Smooth muscle cell (in vitro differentiated cells): ENCODE results near the gene FBLN1. TPM values are rescaled to one million over a fixed set of nuclear protein-coding genes. Genes with fewer than 3 reads are reported as not detected.

Experiments used
- DNase-seq: peaks from one replicate; lab custom pipeline; 2025; ENCODE audit not compliant: unreplicated experiment; lab: John Stamatoyannopoulos, UW
- H2AFZ ChIP-seq: fragments of 200-600 bp; sonication (generic); 2 replicates; pipeline ENCODE4 v1.6.0; 2016; ENCODE audit warnings: antibody characterized with exemption, low read depth, mild to moderate bottlenecking
- H3F3A ChIP-seq: fragments of 200-600 bp; sonication (generic); 2 replicates; pipeline ENCODE4 v1.6.0; 2017; ENCODE audit warnings: antibody characterized with exemption, low read depth
- H3K27ac ChIP-seq: fragments of 200-600 bp; sonication (generic); 2 replicates; pipeline ENCODE4 v1.5.1; 2016; ENCODE audit warnings: low read depth, mild to moderate bottlenecking
- H3K27me3 ChIP-seq: fragments of 200-600 bp; sonication (generic); 2 replicates; pipeline ENCODE4 v1.6.1; 2016; ENCODE audit warnings: low read depth, mild to moderate bottlenecking
- H3K36me3 ChIP-seq: fragments of 200-600 bp; sonication (generic); 2 replicates; pipeline ENCODE4 v1.5.1; 2016; ENCODE audit warnings: low read depth
- H3K4me1 ChIP-seq: fragments of 200-600 bp; sonication (generic); 2 replicates; pipeline ENCODE4 v1.5.1; 2016; ENCODE audit warnings: low read depth
- H3K4me2 ChIP-seq: fragments of 200-600 bp; sonication (generic); 2 replicates; pipeline ENCODE4 v1.6.0; 2016; ENCODE audit warnings: mild to moderate bottlenecking
- H3K4me3 ChIP-seq: fragments of 200-600 bp; sonication (generic); 2 replicates; pipeline ENCODE4 v1.5.1; 2016; ENCODE audit warnings: mild to moderate bottlenecking
- H3K79me2 ChIP-seq: fragments of 200-600 bp; sonication (generic); 2 replicates; pipeline ENCODE4 v1.6.0; 2016; ENCODE audit warnings: low read depth, mild to moderate bottlenecking
- H3K9ac ChIP-seq: fragments of 200-600 bp; sonication (generic); 2 replicates; pipeline ENCODE4 v1.6.0; 2016; ENCODE audit warnings: low read depth
- H3K9me3 ChIP-seq: fragments of 200-600 bp; sonication (generic); replicated peaks from 2 replicates; pipeline ENCODE4 v1.5.1; 2016; ENCODE audit warnings: low read depth
- H4K20me1 ChIP-seq: fragments of 200-600 bp; sonication (generic); 2 replicates; pipeline ENCODE4 v1.6.0; 2016; ENCODE audit warnings: low read depth
- WGBS: methylation state at CpG from one replicate; pipeline ENCODE4 v1.1.7; 2016; ENCODE audit warnings: low lambda C conversion rate; 5-methylcytosine and 5-hydroxymethylcytosine counted together
- polyA plus RNA-seq: library from polyadenylated mRNA; unstranded; fragments of >200 nt; fragmentation: Nextera tagmentation; extraction: Ambion mirVana; gene quantifications from 2 replicates; pipeline ENCODE4 v1.2.1, GENCODE V29; 2016
- total RNA-seq: library from RNA; depleted of rRNA; stranded (reverse); fragments of >200 nt; gene quantifications from 2 replicates; pipeline ENCODE4 v1.2.3, GENCODE V29; 2014
- TF ChIP-seq, protein P1 (sequence below): fragments of 200-600 bp; sonication (generic); IDR thresholded peaks from 2 replicates; pipeline ENCODE4 v1.5.1; 2017; ENCODE audit warnings: borderline replicate concordance, mild to moderate bottlenecking, antibody characterized with exemption; ENCODE audit not compliant: insufficient read depth, poor library complexity, severe bottlenecking

FBLN1 gene
- total and polyA plus RNA-seq, 2 experiments from 2014 or later = 90.9 to 296 TPM

DNA sequence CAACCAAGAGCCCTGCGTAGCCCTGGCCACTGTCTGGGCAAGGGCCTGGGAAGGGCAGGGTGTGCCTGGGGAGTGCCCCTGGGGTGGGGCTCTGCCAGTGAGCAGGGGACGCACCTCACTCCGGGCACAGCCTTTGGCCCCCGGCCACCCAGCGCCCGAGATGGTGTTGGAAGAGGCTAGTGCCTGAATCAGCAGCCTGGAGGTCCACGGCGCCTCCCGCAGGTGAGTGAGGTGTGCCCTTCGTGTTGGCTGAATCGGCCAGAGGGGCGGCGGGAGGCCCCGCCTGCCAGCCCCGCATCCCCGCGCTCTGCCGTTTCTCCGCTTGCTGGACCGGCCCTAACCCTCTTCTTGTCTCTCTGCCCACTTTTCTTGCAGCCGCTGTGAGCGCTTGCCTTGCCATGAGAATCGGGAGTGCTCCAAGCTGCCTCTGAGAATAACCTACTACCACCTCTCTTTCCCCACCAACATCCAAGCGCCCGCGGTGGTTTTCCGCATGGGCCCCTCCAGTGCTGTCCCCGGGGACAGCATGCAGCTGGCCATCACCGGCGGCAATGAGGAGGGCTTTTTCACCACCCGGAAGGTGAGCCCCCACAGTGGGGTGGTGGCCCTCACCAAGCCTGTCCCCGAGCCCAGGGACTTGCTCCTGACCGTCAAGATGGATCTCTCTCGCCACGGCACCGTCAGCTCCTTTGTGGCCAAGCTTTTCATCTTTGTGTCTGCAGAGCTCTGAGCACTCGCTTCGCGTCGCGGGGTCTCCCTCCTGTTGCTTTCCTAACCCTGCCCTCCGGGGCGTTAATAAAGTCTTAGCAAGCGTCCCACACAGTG is 60.1 kb downstream of the FBLN1 start:
- H3K4me1 ChIP-seq = no peaks in the 10 kb centered on the region
- H3K27me3 ChIP-seq = no peaks in the 10 kb centered on the region
- no peak overlapping the region for H3K9ac ChIP-seq
- H3K9me3 ChIP-seq = peaks cover 7% of the 10 kb centered on the region
- no peak overlapping the region for H3K4me2 ChIP-seq
- H3F3A ChIP-seq = no peaks in the 10 kb centered on the region
- no peaks in the 10 kb centered on the region for H3K79me2 ChIP-seq
- TF ChIP-seq, protein P1, sequence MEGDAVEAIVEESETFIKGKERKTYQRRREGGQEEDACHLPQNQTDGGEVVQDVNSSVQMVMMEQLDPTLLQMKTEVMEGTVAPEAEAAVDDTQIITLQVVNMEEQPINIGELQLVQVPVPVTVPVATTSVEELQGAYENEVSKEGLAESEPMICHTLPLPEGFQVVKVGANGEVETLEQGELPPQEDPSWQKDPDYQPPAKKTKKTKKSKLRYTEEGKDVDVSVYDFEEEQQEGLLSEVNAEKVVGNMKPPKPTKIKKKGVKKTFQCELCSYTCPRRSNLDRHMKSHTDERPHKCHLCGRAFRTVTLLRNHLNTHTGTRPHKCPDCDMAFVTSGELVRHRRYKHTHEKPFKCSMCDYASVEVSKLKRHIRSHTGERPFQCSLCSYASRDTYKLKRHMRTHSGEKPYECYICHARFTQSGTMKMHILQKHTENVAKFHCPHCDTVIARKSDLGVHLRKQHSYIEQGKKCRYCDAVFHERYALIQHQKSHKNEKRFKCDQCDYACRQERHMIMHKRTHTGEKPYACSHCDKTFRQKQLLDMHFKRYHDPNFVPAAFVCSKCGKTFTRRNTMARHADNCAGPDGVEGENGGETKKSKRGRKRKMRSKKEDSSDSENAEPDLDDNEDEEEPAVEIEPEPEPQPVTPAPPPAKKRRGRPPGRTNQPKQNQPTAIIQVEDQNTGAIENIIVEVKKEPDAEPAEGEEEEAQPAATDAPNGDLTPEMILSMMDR = no peak
- H3K4me3 ChIP-seq = no peak overlapping the region
- H2AFZ ChIP-seq = no peak overlapping the region
- H3K36me3 ChIP-seq = peaks cover 8% of the 10 kb centered on the region
- H3K27ac ChIP-seq = no peak overlapping the region
- no peaks in the 10 kb centered on the region for H4K20me1 ChIP-seq
- WGBS = 98% methylated on average over 44 of the region's 44 CpGs
- no peak for DNase-seq

DNA sequence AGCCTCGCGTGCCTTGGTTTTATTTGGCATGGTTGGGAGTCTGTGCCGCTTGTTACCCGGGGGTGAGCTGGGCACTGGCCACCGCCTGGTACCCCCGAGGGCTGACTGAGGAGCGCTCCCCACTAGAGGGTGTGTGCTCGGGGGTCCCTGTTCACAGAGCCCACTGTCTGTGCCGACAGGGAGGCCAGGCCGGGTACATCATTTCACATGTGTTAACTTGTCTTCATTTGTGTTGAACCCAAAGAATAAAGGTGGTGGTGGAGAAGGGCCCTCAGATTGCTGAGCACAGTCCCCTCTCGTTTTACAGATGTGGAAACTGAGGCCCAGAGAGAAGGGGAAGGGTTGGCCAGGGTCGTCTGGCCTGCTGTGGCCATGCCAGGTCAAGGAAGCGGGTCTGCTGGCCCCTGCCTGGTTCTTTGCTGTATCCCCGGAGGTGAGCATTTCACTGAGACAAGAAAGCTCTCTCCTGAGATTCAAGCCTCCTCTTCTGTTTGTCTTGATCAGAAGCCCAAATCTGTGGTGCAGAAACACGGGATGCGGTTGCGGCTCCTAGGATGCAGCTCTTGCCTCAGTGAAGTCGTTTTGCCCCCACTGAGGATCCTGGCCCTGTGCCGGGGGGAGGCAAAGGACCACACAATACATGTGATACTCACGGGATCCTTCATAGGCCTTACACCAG is 60.8 kb downstream of the FBLN1 start:
- peaks cover 7% of the 10 kb centered on the region for H3K9me3 ChIP-seq
- no peaks in the 10 kb centered on the region for H3K4me1 ChIP-seq
- DNase-seq = no peak
- no peak overlapping the region for H3K27ac ChIP-seq
- no peak overlapping the region for H3K4me2 ChIP-seq
- H2AFZ ChIP-seq = no peak overlapping the region
- no peaks in the 10 kb centered on the region for H3K79me2 ChIP-seq
- H3K36me3 ChIP-seq = peaks cover 8% of the 10 kb centered on the region
- no peaks in the 10 kb centered on the region for H4K20me1 ChIP-seq
- no peaks in the 10 kb centered on the region for H3K27me3 ChIP-seq
- 83% methylated on average over 20 of the region's 20 CpGs for WGBS
- TF ChIP-seq, protein P1 = no peak
- H3K9ac ChIP-seq = no peak overlapping the region
- H3F3A ChIP-seq = no peaks in the 10 kb centered on the region
- H3K4me3 ChIP-seq = no peak overlapping the region

DNA sequence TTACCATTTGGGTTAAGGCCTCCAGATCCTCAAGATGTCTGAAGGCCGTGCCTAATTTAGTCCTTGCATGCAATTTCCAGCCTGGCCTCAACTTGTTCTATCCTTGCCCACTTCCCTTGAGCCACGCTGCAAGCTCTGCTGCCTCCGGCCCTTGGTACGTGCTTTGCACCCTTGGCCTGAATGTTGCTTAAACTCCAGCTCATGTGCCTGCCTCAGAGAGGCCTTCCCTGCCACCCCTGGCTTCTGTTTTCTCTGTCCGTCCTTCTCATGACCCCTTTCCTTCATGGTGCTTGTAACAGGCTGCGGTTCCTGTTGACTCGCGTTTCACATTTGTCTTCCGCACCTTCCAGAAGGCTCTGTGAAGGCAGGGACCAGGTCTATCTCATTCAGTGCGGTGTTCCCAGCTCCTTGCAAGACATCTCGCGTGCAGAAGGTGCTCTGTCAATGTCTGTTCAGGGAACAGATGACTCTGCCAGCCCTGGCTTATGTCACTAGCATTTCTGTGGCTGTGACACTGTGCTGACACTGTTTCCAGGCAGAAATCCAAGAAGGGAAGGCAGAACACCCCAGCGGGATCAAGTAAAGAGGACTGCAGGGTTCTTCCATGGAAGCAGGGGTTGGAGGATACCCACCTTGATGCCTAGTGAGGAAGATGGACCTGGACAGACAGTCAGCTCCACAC is 61.8 kb downstream of the FBLN1 start:
- no peaks in the 10 kb centered on the region for H3K4me1 ChIP-seq
- 81% methylated on average over 13 of the region's 13 CpGs for WGBS

More for the DNA sequence above, 61.8 kb downstream of the FBLN1 start:
- H3K4me2 ChIP-seq = no peak overlapping the region
- no peak overlapping the region for H3K27ac ChIP-seq
- no peak overlapping the region for H3K9ac ChIP-seq
- TF ChIP-seq, protein P1 = no peak
- no peaks in the 10 kb centered on the region for H3F3A ChIP-seq
- peaks cover 8% of the 10 kb centered on the region for H3K36me3 ChIP-seq
- no peaks in the 10 kb centered on the region for H3K27me3 ChIP-seq
- H3K9me3 ChIP-seq = peaks cover 7% of the 10 kb centered on the region
- no peaks in the 10 kb centered on the region for H4K20me1 ChIP-seq
- no peaks in the 10 kb centered on the region for H3K79me2 ChIP-seq
- no peak overlapping the region for H2AFZ ChIP-seq
- no peak overlapping the region for H3K4me3 ChIP-seq
- DNase-seq = no peak
